Measurements from ENCODE around the gene KLHL22.

The KLHL22 gene

GRCh38 chr22:20459862-20460261 lies 35.7 kb downstream of the KLHL22 start:
- no peaks in the 10 kb centered on the region for H3F3A ChIP-seq (ENCODE audit: control insufficient read depth, insufficient read depth)
- TF ChIP-seq EZH2phosphoT487 (IDR thresholded peaks at IDR 0.05; ENCODE audit: borderline replicate concordance, low read length) = no peak
- TF ChIP-seq, protein P1, sequence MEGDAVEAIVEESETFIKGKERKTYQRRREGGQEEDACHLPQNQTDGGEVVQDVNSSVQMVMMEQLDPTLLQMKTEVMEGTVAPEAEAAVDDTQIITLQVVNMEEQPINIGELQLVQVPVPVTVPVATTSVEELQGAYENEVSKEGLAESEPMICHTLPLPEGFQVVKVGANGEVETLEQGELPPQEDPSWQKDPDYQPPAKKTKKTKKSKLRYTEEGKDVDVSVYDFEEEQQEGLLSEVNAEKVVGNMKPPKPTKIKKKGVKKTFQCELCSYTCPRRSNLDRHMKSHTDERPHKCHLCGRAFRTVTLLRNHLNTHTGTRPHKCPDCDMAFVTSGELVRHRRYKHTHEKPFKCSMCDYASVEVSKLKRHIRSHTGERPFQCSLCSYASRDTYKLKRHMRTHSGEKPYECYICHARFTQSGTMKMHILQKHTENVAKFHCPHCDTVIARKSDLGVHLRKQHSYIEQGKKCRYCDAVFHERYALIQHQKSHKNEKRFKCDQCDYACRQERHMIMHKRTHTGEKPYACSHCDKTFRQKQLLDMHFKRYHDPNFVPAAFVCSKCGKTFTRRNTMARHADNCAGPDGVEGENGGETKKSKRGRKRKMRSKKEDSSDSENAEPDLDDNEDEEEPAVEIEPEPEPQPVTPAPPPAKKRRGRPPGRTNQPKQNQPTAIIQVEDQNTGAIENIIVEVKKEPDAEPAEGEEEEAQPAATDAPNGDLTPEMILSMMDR (IDR thresholded peaks at IDR 0.05; ENCODE audit: low read depth, low read length, poor library complexity, severe bottlenecking) = no peak
- H3K4me1 ChIP-seq (ENCODE audit: control insufficient read depth, low read length) = peaks cover 32% of the 10 kb centered on the region
- no peaks in the 10 kb centered on the region for H3K9me3 ChIP-seq (ENCODE audit: control insufficient read depth, insufficient read depth, low read length)
- H3K4me3 ChIP-seq (ENCODE audit: low read length) = no peak overlapping the region
- no peaks in the 10 kb centered on the region for H4K20me1 ChIP-seq (ENCODE audit: control insufficient read depth, insufficient read depth, low read depth, low read length)
- no peaks in the 10 kb centered on the region for H3K9me2 ChIP-seq (replicated peaks; ENCODE audit: control insufficient read depth, low read length)
- H3K27me3 ChIP-seq (ENCODE audit: control insufficient read depth, low read length) = no peaks in the 10 kb centered on the region
- no peaks in the 10 kb centered on the region for H3K79me2 ChIP-seq (ENCODE audit: control insufficient read depth, low read length)
- no peak overlapping the region for H3K27ac ChIP-seq (ENCODE audit: low read depth, low read length)
- peaks cover 5% of the 10 kb centered on the region; the same call in 1 of the 2 replicates for H3K36me3 ChIP-seq (ENCODE audit: control insufficient read depth, low read length)
- no peak overlapping the region for H3K4me2 ChIP-seq (ENCODE audit: low read length)

- no peak overlapping the region for H3K27ac ChIP-seq (ENCODE audit: low read depth, low read length)
- no peaks in the 10 kb centered on the region for H3K27me3 ChIP-seq (ENCODE audit: control insufficient read depth, low read length)
- TF ChIP-seq EZH2phosphoT487 (IDR thresholded peaks at IDR 0.05; ENCODE audit: borderline replicate concordance, low read length) = no peak
- TF ChIP-seq, protein P1 (IDR thresholded peaks at IDR 0.05; ENCODE audit: low read depth, low read length, poor library complexity, severe bottlenecking) = no peak
- peaks cover 25% of the 10 kb centered on the region for H3K4me1 ChIP-seq (ENCODE audit: control insufficient read depth, low read length)
- H3K79me2 ChIP-seq (ENCODE audit: control insufficient read depth, low read length) = no peaks in the 10 kb centered on the region
- H3F3A ChIP-seq (ENCODE audit: control insufficient read depth, insufficient read depth) = no peaks in the 10 kb centered on the region
- no peak overlapping the region for H3K4me2 ChIP-seq (ENCODE audit: low read length)
- no peaks in the 10 kb centered on the region; the same call in 1 of the 2 replicates for H3K36me3 ChIP-seq (ENCODE audit: control insufficient read depth, low read length)
- no peaks in the 10 kb centered on the region for H3K9me2 ChIP-seq (replicated peaks; ENCODE audit: control insufficient read depth, low read length)
- H3K4me3 ChIP-seq (ENCODE audit: low read length) = no peak overlapping the region
- H3K9me3 ChIP-seq (ENCODE audit: control insufficient read depth, insufficient read depth, low read length) = no peaks in the 10 kb centered on the region
- no peaks in the 10 kb centered on the region for H4K20me1 ChIP-seq (ENCODE audit: control insufficient read depth, insufficient read depth, low read depth, low read length)
Measured at GRCh38 chr22:20459152-20459542, 36.4 kb downstream of the KLHL22 start.

GRCh38 chr22:20458530-20459151 lies 37.0 kb downstream of the KLHL22 start:
- Histone ChIP-seq H3K4me3 (ENCODE audit: low read length) (no peak overlapping the region), H3K27me3 (ENCODE audit: control insufficient read depth, low read length) (no peaks in the 10 kb centered on the region), H3K4me1 (ENCODE audit: control insufficient read depth, low read length) (peaks cover 20% of the 10 kb centered on the region), H3K79me2 (ENCODE audit: control insufficient read depth, low read length) (no peaks in the 10 kb centered on the region), H3K9me2 (replicated peaks; ENCODE audit: control insufficient read depth, low read length) (no peaks in the 10 kb centered on the region), H3K36me3 (ENCODE audit: control insufficient read depth, low read length) (no peaks in the 10 kb centered on the region; the same call in 1 of the 2 replicates), H3K4me2 (ENCODE audit: low read length) (no peak overlapping the region), H3F3A (ENCODE audit: control insufficient read depth, insufficient read depth) (no peaks in the 10 kb centered on the region), H4K20me1 (ENCODE audit: control insufficient read depth, insufficient read depth, low read depth, low read length) (no peaks in the 10 kb centered on the region), H3K9me3 (ENCODE audit: control insufficient read depth, insufficient read depth, low read length) (no peaks in the 10 kb centered on the region), H3K27ac (ENCODE audit: low read depth, low read length) (no peak overlapping the region)
- TF ChIP-seq, protein P1 (IDR thresholded peaks at IDR 0.05; ENCODE audit: low read depth, low read length, poor library complexity, severe bottlenecking) = no peak
- no peak for TF ChIP-seq EZH2phosphoT487 (IDR thresholded peaks at IDR 0.05; ENCODE audit: borderline replicate concordance, low read length)

Measured in DOHH2 (cell line).